ENCODE measurements around the gene OGFOD3. TPM values are rescaled to one million over a fixed set of nuclear protein-coding genes. Genes with fewer than 3 reads are reported as not detected.
"Not testable (repeated sequence)": the region's sequence is repeated elsewhere in the genome, so short reads cannot be mapped to it uniquely, and the experiment has no call there.

The OGFOD3 gene
- total RNA-seq, 1 donor from 2014 or later = 23.5 TPM

DNA sequence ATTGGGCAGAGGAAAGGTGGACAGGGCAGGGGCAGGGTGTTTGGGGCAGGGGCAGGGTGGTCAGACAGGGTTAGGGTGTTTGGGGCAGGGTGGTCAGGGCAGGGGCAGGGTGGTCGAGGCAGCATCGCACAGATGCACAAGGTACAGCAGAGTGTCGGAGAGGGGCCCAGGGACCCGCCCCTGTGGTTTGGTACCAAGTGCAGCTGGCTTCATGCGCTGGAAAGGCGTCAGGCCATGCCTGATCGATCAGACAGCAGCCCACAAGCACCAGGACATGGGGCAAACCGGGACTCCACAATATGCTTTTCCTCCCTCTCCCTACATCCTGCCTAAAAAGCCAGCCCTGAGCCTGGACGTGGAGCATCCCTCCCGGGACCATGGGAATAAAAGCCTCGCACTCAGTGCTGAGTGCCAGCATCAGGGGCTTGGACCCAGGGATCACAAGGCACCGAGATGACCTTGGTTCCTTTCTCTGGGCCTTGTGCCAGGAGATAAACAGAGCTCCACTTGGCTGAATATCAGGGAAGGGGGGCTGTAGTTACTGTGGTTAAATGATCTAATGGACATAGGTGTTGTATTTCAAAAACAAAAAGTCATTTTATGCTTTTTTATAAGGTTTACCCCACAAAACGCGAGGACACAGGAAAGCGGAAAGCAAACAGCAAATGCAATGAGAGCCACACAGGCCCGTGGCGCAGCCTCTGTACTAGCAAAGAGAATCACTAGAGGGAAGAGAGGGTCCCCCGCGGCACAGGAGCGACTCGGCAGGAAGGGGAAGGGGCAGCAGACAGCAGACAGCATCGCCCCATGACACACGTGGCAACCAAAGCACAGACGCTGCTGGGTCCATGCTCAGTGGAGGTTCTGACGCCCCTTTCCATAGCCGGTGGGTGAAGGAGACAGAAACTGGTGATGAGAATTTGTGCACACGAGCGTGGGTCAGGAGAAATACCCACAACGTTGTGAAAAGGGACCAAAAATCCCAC is 5.6 kb downstream of the OGFOD3 start:
- no peak for ATAC-seq
- intact Hi-C loops (cut with DNase I) = no loop called here
- no peak for DNase-seq (ENCODE audit: missing footprints)

DNA sequence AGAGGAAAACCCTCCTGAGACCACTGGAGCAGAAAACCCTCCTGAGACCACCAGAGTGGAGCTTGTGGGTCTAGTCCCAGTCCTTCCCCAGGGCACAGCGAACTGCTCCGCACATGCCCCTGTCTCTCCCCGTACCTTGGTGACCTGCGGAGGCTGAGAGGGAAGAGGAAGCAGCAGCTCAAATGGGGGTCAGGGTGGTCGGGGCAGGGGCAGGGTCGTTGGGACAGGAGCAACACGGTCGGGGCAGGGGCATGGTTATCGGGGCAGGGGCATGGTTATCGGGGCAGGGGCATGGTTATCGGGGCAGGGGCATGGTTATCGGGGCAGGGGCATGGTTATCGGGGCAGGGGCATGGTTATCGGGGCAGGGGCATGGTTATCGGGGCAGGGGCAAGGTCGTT is 6.3 kb downstream of the OGFOD3 start:
- intact Hi-C loops (cut with DNase I); ATAC-seq; DNase-seq (ENCODE audit: missing footprints): not testable (repeated sequence)

DNA sequence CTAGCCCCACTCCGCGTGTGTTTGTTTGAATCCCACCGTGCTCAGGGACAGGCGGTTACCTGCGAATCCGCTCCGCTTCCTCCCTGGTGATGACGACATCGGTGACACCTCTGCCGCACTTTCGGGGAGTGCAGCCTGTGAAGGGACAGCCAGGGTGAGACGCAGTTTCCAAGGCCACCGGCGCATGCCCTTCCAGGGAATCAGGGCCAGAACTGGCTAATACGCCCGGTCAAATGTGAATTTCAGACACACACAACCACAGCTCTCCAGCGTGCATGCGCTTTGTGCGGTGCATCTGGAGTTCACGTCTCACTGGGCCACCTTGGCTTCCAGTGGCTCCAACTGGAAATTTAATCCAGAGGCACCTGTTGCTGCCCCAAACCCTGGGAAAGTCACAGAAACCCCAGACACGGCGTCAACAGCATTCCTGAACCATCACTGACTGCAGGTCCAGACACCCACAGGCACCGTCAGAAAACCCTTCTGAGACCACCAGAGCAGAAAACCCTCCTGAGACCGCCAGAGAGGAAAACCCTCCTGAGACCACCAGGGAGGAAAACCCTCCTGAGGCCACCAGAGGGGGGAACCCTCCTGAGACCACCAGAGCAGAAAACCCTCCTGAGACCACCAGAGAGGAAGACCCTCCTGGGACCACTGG is 6.9 kb downstream of the OGFOD3 start:
- intact Hi-C loops (cut with DNase I) = no loop called here
- ATAC-seq (no peak), DNase-seq (ENCODE audit: missing footprints) (no peak)

DNA sequence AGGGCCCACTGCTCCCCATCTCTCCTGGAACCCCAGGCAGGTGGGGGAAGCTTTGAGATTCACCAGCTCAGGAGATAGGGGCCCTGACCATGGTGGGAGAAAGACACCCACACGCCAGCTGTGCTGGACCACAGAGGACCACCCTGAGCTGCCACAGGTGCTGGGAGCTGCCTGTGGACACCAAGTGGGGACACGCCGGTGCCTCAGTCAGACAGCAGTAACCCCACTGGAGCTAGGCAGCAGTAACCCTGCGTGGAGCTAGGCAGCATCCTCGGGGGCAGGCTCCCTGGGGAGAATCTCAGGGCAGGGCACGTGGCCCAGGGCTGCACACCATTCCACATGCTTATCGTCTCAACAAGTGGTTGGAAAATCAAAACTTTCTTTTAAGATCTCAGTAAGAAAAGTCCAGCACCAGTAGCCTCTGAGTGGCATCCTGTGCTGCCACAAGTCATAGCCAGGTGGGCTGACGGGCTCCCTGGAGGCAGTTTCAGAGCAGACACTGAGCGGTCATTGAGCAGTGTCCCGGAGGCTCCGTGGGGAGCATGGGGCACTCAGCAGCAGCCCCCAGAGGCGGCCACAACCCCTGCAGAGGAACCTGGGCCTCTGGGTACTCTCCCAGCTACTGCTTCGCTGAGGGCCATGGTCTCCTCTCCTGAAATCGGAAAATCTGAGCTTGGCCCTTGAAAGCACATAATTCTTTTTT is 8.2 kb downstream of the OGFOD3 start:
- no peak for DNase-seq (ENCODE audit: missing footprints)
- intact Hi-C loops (cut with DNase I) = no loop called here
- no peak for ATAC-seq

DNA sequence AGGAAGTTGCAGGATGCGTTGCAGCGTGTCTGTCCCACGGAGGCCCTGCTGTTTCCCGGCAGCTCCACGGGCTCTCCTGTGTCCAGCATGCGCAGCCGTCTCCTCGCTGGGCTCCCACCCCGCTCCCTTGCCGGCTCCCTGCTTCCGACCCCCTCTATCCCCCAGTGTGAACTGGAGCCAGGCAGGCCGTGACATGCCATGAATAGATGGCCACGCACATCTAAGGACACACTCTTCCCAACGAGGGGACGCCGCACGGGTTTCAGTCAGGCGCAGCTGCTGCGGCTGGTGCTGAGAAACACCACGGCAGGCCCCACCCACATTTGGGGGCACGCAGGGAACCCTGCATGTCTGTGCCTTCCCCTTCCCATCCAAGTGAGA is 9.5 kb downstream of the OGFOD3 start:
- intact Hi-C loops (cut with DNase I) = no loop called here
- DNase-seq (ENCODE audit: missing footprints) (no peak), ATAC-seq (no peak)

DNA sequence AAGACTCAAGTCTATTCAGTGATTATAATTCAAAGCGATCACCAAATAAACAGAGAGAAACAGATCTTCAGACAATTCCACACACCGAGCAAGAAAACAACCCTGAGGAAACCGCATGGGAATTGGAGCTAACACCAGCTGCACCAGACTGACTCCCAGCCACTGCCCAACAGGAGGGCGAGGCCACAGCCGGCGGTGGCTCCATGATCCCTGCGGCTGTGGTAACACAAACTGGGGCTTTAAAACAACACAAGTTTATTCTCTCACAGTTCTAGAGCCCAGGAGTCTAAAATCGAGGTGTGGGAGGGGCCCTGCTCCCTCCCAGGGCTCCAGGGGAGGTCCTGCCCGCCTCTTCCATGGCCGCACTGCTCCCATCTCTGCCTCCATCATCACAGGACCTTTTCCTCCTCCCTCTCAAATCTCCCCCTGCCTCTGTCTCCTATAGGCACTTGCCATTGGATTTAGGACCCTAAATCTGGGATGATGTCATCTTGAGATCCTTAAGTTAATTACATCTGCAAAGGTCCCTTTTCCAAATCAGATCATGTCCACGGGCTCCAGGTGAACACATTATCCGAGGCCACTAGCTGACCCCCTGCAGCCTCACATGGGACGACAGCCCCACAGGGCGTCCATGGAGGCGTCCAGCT is 10.0 kb downstream of the OGFOD3 start:
- ATAC-seq (no peak), DNase-seq (ENCODE audit: missing footprints) (no peak)
- intact Hi-C loops (cut with DNase I) = no loop called here

DNA sequence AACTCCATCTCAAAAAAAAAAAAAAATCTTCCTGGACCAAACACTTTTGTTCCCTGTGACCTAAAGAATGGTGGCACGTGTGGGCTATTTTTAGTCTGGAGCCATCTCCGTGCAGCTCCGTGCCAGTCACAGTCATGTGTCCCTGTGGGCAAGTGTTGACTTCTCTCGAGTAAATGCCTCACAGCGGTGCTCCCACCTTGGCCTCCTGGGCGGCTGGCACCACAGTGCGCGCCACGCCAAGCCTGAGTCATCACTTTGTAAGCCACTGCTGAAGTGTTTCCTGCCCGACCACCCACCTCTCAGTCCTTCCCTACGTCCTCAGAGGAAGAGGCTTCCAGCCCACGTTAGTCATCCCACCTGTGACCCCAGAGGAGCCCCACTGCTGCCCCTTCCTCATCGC is 11.1 kb downstream of the OGFOD3 start:
- intact Hi-C loops (cut with DNase I) = no loop called here
- ATAC-seq (peak; percentile 84), DNase-seq (ENCODE audit: missing footprints) (no peak)

DNA sequence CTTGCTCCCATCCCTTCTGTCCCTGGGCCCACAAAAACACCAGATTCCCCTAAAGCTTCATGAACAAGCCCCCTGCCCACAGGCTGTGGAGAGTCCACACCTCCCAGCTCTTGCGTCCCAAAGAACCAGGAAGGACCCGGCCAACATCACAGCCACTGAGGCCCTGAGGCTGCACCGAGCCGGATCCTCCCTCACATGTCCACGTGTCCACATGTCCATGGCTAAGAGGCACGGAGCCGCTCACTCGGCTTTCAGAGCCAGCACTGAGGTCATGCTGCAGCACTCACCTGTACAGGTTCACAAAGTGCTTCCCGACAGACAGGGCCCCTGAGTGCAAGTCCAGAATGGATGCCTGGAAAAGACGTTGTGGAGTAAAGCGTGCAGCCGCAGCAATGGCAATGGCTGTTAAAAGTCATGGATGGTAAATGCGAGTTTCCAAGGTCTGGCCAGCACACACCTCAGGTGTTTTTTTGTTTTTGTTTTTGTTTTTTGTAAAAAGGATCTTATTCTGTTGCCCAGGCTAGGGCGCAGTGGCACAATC is 12.2 kb downstream of the OGFOD3 start:
- intact Hi-C loops (cut with DNase I) = no loop called here
- DNase-seq (ENCODE audit: missing footprints) (no peak), ATAC-seq (no peak)

DNA sequence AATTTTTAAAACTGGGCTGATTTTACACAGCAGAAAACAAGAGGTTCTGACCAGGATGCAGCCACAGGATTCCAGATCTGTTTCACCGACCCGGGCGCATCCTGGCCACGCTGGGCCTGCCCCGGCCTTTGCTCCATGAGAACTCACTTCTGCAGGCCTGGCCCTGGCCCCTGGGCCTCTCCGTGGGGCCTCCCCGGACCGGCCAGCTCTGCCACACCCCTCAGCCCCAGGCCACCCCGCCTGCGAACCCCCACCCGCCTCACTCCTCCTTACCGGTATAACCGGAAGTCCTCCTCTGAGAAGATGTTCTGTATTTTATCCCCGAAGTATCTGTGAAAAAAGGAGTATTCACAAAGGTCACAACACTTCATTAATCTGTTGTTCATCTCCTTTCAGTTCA is 13.3 kb downstream of the OGFOD3 start:
- intact Hi-C loops (cut with DNase I) = no loop called here
- ATAC-seq (no peak), DNase-seq (ENCODE audit: missing footprints) (no peak)

DNA sequence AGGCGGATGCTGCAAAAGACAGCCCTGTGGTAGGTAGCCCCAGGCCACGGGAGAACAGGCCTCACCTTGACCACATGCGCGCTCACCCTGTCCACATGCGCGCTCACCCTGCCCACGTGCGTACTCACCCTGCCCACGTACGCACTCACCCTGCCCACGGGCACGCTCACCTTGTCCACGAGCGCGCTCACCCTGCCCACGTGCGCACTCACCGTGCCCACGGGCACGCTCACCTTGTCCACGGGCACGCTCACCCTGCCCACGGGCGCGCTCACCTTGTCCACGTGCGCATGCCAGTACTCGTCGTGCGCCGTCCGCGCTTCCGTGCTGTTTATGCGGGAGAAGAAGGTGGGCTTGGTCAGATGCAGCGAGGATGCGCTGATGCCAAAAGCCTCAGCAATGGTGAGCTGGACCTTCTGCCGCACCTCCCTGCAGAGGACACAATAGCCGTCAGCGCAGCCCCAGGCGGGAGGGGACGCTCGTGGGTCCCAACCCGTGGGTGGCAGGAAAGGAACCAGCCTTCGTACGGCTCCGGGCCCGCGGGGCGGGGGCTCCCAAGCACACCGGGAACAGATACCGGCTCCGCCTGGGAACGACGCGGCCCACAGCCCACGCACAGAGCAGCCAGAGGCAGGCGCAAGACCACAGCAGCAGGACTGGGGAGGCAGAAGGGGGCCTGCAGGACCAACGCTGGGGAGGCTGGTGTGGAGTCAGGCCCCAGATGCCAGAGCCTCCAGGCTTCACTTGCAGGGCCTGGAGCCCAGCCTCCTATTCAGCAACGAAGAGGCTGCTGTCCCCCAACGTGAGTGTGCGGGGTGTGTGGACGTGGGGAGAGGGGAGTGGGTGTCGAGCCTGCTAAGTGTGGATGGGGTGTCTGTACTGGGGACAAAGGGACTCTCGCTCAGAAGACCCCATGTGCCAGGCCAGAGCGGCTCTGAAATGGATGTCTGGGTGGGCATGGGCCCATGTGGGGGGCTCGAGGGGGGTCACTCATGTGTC is 14.4 kb downstream of the OGFOD3 start:
- DNase-seq (ENCODE audit: missing footprints) = no peak
- intact Hi-C loops (cut with DNase I) = no loop called here
- no peak for ATAC-seq

DNA sequence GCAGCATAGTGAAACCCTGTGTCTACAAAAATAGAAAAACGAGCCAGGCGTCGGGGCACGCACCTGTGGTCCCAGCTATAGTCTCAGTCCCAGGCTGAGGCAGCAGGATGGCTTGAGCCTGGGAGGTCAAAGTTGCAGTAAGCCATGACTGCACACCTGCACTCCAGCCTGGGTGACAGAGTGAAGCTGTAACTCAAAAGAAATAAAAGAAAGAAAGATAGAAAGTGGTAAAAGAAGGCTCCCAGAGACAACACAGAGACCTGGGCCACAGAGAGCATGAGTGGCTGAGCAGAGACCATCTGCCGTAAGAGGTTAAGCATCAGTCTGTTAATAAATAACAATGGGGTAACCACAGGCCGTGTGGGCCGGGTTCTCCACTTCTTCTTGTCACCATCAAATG is 15.5 kb downstream of the OGFOD3 start:
- ATAC-seq (no peak), DNase-seq (ENCODE audit: missing footprints) (no peak)
- intact Hi-C loops (cut with DNase I) = no loop called here

DNA sequence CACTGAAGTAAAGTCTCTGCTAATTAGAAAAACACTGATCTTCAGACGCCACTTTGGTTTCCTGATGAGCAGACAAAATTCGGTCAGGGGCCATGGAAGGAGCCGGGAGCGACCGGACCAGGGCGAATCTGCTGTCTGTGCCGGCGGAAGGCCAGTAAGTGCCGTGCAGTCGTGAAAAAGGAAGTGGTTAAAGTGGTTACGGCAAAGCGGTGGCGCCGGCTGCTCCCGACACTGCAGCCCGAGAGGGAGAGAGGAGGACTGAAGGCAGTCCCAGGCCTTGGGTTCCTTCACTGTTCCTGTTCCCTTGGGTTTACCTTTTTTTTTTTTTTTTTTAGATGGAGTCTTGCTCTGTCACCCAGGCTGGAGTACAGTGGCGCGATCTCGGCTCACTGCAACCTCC is 17.6 kb downstream of the OGFOD3 start:
- intact Hi-C loops (cut with DNase I) = no loop called here
- peak; percentile 91 for DNase-seq (ENCODE audit: missing footprints)
- ATAC-seq = no peak

DNA sequence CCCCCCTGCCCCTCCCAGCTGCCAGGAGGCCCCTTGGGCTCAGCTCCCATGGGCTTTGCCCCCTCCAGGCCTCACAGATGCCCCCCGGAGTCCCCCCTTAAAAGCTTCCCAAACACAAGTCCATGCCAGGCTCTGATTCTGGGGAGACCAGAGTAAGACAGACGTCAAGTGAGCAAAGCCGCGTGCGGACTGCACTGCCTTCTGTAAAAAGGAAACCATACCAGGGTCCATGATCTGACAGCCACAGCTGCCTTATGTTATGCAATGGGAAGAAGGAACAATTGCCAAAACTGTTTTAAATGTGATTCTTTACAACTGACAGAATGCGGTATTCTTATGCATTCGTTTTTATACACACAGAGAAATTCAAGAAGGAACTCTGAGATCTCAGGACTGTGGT is 18.2 kb downstream of the OGFOD3 start:
- ATAC-seq = no peak
- peak; percentile 20 for DNase-seq (ENCODE audit: missing footprints)
- intact Hi-C loops (cut with DNase I) = no loop called here

DNA sequence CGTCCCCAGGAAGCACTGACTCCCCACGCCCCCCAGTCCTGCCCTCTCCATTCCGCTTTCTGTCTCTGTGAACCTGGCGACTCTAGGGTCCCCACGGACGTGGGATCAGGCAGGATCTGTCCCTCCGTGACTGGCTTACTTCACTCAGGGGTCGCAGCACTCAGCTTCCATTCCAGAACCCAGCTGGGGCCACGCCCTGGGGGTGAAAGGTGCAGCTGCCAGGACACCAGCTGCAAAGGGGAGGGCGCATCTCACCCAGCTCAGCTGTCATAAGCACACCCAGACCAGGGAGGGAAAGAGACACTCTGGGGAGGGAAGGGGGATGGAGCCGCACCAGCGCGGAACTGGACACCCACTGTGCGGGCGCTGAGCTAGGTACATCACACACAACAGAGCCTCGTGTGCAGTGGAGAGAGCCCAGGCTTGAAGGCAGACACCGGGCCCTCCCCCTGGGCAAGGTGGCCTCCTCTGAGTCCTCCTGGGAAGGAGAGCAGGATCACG is 18.7 kb downstream of the OGFOD3 start:
- DNase-seq (ENCODE audit: missing footprints) (no peak), ATAC-seq (no peak)
- intact Hi-C loops (cut with DNase I) = no loop called here

DNA sequence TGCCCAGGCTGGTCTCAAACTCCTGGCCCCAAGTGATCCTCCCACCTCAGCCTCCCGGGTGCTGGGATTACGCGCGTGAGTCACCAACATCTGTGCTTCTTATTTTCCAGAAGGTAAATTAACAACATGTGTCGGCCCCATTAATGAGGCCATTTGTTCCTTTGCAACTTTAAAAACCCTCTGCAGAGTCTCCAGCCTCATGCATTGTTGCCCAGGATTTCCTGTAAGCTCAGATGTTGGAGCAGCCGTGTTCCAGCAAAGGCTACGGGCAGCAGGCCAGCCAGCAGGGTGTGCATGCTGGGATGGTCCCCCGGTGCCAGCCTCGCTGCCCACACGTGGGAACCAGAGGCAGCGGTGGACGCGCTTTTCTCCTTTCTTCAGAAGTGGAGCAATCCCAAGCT is 19.3 kb downstream of the OGFOD3 start:
- ATAC-seq (peak; percentile 23), DNase-seq (ENCODE audit: missing footprints) (no peak)
- intact Hi-C loops (cut with DNase I) = no loop called here

DNA sequence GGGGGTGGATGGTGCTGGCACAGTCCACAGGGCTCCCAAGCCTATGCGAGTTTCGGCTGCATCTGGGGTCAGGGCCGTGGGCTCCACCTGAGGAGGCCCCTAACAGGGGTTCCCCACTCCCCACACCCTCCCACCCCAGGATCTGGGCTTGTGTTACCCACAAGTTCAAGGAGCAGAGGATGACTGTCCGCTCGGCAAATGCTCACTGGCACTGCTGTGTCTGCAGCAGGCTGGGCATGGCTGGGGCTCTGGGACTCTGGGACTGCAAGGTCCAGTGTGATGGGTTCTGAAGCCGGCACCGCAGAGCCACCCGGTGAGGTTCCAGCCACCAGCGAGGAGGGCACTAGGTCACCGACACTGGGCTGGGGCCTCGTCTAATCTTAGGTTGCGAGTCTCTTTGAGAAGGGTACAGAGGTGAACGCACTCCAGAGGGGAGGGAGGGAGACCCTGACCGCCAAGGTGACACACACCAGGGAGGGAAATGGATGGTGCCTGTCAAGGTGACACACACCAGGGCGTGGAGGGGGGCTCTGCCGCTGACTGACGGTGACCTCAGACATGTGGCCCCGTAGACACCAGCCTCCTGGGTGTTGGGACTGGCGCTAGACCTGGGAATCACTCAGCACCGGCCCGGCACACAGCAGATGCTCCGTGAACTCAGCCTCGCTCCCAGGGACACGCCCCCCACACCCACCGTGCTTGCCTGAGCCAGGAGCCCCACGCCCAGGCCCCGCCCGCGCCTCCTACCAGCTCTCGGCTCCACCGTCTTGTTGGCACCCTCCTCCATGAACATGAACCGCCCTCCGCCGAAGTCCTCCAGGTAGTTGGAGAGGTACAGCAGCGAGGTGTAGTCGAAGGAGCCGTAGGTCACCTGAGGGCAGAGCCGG is 20.7 kb downstream of the OGFOD3 start:
- intact Hi-C loops (cut with DNase I) = no loop called here
- ATAC-seq = no peak
- peak; percentile 43 for DNase-seq (ENCODE audit: missing footprints)

Measured in Right ventricle myocardium inferior (tissue), 1 donor.